ENCODE results near the gene ARHGEF4. TPM values are rescaled to one million over a fixed set of nuclear protein-coding genes. Genes with fewer than 3 reads are reported as not detected.

ARHGEF4 gene
- total RNA-seq, 1 experiment from 2014 or later: 20.0 TPM

DNA sequence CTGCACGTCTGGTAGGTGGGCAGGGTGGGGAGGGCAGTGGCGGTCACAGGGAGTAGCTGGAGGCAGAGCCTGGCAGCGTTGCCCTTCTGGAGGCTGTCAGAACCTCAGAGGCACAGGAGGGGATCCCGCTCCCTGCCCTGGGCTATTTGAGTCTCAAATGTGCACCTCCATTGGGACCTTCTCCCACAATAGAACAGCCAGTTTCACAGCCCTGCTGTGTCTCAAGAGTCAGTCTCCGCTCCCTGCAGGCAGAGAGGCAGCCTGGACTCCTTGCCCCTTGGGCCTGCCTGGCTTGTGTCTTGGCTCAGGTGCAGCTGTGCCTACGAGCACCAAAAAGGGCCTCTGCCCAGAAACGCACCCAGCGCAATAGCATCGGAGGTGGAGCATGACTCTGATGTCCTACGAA is 199.1 kb downstream of the ARHGEF4 start:
- ChIA-PET CTCF (no interaction called here), POLR2A (ENCODE audit: unreplicated experiment) (no interaction called here)
- Histone ChIP-seq H3K4me3 (no peak overlapping the region), H3K9me3 (ENCODE audit: insufficient read depth, low read depth) (no peaks in the 10 kb centered on the region), H3K9me2 (ENCODE audit: insufficient read depth) (no peaks in the 10 kb centered on the region), H3F3A (ENCODE audit: insufficient read depth, low read depth) (no peaks in the 10 kb centered on the region), H3K4me2 (no peak overlapping the region), H3K79me2 (ENCODE audit: low read depth) (no peaks in the 10 kb centered on the region), H3K27ac (no peak overlapping the region), H3K27me3 (ENCODE audit: insufficient read depth, low read depth) (no peaks in the 10 kb centered on the region), H3K4me1 (replicated peaks; ENCODE audit: insufficient read depth) (no peaks in the 10 kb centered on the region), H3K36me3 (ENCODE audit: low read depth) (no peaks in the 10 kb centered on the region), H4K20me1 (ENCODE audit: insufficient read depth) (no peaks in the 10 kb centered on the region), H2AFZ (no peak overlapping the region)
- BruUV-seq (replicated peaks): no TSS peak
- intact Hi-C loops (cut with micrococcal nuclease; ENCODE audit: unreplicated experiment): no loop called here
- TF ChIP-seq, protein P1, sequence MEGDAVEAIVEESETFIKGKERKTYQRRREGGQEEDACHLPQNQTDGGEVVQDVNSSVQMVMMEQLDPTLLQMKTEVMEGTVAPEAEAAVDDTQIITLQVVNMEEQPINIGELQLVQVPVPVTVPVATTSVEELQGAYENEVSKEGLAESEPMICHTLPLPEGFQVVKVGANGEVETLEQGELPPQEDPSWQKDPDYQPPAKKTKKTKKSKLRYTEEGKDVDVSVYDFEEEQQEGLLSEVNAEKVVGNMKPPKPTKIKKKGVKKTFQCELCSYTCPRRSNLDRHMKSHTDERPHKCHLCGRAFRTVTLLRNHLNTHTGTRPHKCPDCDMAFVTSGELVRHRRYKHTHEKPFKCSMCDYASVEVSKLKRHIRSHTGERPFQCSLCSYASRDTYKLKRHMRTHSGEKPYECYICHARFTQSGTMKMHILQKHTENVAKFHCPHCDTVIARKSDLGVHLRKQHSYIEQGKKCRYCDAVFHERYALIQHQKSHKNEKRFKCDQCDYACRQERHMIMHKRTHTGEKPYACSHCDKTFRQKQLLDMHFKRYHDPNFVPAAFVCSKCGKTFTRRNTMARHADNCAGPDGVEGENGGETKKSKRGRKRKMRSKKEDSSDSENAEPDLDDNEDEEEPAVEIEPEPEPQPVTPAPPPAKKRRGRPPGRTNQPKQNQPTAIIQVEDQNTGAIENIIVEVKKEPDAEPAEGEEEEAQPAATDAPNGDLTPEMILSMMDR (conservative IDR thresholded peaks at IDR 0.05): no peak
- TF ChIP-seq EZH2 (IDR thresholded peaks at IDR 0.05; ENCODE audit: low read depth): no peak
- DNase-seq: no peak

DNA sequence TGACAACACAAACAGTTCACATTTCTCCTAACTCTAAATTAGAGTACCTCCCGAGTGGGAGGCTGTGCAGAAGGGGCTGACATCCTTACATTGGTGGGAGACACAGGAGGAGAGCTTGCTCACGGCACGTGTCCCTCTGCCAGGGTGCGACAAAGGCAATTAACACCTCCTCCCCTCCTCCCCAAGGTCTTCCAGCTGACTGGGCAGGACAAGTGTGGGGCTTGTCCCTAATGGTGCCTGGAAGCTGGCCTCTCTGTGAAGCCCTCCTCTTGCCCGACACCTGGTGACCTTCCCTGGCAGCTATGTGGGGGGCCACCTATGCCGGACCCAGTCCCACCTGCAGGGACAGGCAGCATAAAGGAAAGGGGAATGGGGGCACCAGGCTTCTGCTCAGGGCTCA is 199.6 kb downstream of the ARHGEF4 start:
- Histone ChIP-seq H4K20me1 (ENCODE audit: insufficient read depth) (no peaks in the 10 kb centered on the region), H3K4me2 (no peak overlapping the region), H3K4me3 (no peak overlapping the region), H3K9me3 (ENCODE audit: insufficient read depth, low read depth) (no peaks in the 10 kb centered on the region), H3K36me3 (ENCODE audit: low read depth) (no peaks in the 10 kb centered on the region), H2AFZ (no peak overlapping the region), H3K4me1 (replicated peaks; ENCODE audit: insufficient read depth) (no peaks in the 10 kb centered on the region), H3K27ac (no peak overlapping the region), H3K79me2 (ENCODE audit: low read depth) (no peaks in the 10 kb centered on the region), H3K9me2 (ENCODE audit: insufficient read depth) (no peaks in the 10 kb centered on the region), H3F3A (ENCODE audit: insufficient read depth, low read depth) (no peaks in the 10 kb centered on the region), H3K27me3 (ENCODE audit: insufficient read depth, low read depth) (no peaks in the 10 kb centered on the region)
- no TSS peak for BruUV-seq (replicated peaks)
- POLR2A ChIA-PET (ENCODE audit: unreplicated experiment): no interaction called here
- intact Hi-C loops (cut with micrococcal nuclease; ENCODE audit: unreplicated experiment): no loop called here
- CTCF ChIA-PET: no interaction called here
- TF ChIP-seq, protein P1 (conservative IDR thresholded peaks at IDR 0.05): no peak
- no peak for TF ChIP-seq EZH2 (IDR thresholded peaks at IDR 0.05; ENCODE audit: low read depth)
- no peak for DNase-seq

DNA sequence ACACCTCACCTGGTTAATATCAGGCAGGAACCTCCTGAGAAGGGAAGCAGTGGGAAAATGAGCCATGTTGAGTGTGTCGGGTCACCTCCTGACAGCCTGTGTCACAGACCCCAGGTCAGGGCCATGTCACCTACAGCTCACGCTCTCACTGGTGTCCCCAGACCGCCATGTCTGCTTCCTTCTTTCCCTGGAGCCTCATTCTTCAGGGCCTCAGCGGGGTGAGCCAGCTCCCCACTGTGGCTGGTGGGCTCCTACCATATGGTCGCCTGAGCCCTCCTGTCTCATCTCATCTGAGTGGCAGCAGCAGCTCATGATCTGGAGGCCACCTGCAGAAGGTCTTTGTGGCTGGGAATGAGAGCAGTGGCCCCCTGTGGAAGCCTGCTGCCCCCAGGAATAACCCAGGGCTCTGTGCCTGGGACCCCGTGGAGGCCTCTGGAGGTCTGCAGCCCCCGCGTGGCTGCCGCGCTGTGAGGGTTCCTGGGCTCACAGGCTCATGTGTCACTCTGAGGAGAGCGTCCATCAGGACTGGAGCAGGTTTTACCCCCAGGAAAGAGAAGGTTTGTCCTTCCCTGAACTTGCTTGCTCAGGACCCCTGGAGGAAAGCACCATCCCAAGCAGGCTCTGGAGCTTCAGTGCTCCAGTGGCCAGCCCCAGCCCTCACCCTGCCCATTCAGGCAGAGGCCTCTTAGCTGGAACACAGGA is 200.1 kb downstream of the ARHGEF4 start:
- H3K27ac ChIP-seq: no peak overlapping the region
- no TSS peak for BruUV-seq (replicated peaks)
- no peaks in the 10 kb centered on the region for H4K20me1 ChIP-seq (ENCODE audit: insufficient read depth)
- H3K9me2 ChIP-seq (ENCODE audit: insufficient read depth): no peaks in the 10 kb centered on the region
- H3K79me2 ChIP-seq (ENCODE audit: low read depth): no peaks in the 10 kb centered on the region
- no peak for DNase-seq
- intact Hi-C loops (cut with micrococcal nuclease; ENCODE audit: unreplicated experiment): no loop called here
- H3F3A ChIP-seq (ENCODE audit: insufficient read depth, low read depth): no peaks in the 10 kb centered on the region
- H3K27me3 ChIP-seq (ENCODE audit: insufficient read depth, low read depth): no peaks in the 10 kb centered on the region
- H3K9me3 ChIP-seq (ENCODE audit: insufficient read depth, low read depth): no peaks in the 10 kb centered on the region
- ChIA-PET POLR2A (ENCODE audit: unreplicated experiment) (no interaction called here), CTCF (no interaction called here)
- H3K36me3 ChIP-seq (ENCODE audit: low read depth): no peaks in the 10 kb centered on the region
- no peaks in the 10 kb centered on the region for H3K4me1 ChIP-seq (replicated peaks; ENCODE audit: insufficient read depth)
- no peak overlapping the region for H3K4me2 ChIP-seq
- H2AFZ ChIP-seq: no peak overlapping the region
- no peak overlapping the region for H3K4me3 ChIP-seq
- TF ChIP-seq EZH2 (IDR thresholded peaks at IDR 0.05; ENCODE audit: low read depth): no peak
- TF ChIP-seq, protein P1 (conservative IDR thresholded peaks at IDR 0.05): no peak
